ENCODE results near the gene PKIB.

The PKIB gene

DNA sequence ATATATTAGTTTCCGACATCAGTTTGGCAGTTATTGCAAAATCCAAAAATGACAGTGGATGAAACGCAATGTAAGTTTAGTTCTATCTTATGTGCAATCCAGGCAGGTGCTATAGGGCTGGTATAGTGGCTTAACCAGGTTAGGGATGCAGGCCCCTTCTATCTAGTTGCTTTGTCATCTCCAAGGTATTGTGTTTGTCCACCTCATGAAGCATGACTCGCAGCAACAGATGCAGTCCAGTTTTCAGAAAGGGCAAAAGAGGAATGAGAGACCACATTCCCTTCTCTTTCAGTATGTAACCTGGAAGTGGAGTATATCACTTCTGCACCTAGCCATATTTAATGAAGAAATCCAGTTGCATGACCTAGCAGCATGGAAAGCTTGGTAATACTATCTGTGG, 59.7 kb downstream of the PKIB start:
- DNase-seq, result no peak

GRCh38 chr6:122671251-122671650, 61.0 kb downstream of the PKIB start:
- no peak for DNase-seq

- DNase-seq, result peak; percentile 84
Measured at GRCh38 chr6:122673343-122673961, 63.2 kb downstream of the PKIB start.

DNA sequence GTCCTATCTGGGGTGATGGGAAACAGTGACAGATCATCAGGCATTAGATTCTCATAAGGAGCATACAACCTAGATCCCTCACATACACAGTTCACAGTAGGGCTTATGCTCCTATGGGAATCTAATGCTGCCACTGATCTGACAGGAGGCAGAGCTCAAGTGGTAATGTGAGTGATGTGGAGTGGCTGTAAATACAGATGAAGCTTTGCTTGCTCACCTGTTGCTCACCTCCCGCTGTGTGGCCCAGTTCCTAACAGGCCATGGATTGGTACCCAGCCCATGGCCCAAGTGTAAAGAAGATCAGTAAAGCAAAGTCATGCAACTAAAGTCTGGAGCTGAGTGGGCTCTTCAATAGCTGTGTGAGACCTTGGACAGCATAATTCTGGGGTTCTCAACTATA, 65.9 kb downstream of the PKIB start:
- no peak for DNase-seq

- DNase-seq, result no peak
Measured at GRCh38 chr6:122676688-122677087, 66.5 kb downstream of the PKIB start.

- peak; percentile 5 for DNase-seq
Measured at GRCh38 chr6:122677406-122677805, 67.2 kb downstream of the PKIB start.

- no peak for DNase-seq
Measured at GRCh38 chr6:122678841-122679240, 68.6 kb downstream of the PKIB start.

GRCh38 chr6:122681705-122682104, 71.5 kb downstream of the PKIB start:
- no peak for DNase-seq

- no peak for DNase-seq
Measured at GRCh38 chr6:122683989-122684651, 73.9 kb downstream of the PKIB start.

- no peak for DNase-seq
Measured at GRCh38 chr6:122692175-122692598, 82.0 kb downstream of the PKIB start.

DNA sequence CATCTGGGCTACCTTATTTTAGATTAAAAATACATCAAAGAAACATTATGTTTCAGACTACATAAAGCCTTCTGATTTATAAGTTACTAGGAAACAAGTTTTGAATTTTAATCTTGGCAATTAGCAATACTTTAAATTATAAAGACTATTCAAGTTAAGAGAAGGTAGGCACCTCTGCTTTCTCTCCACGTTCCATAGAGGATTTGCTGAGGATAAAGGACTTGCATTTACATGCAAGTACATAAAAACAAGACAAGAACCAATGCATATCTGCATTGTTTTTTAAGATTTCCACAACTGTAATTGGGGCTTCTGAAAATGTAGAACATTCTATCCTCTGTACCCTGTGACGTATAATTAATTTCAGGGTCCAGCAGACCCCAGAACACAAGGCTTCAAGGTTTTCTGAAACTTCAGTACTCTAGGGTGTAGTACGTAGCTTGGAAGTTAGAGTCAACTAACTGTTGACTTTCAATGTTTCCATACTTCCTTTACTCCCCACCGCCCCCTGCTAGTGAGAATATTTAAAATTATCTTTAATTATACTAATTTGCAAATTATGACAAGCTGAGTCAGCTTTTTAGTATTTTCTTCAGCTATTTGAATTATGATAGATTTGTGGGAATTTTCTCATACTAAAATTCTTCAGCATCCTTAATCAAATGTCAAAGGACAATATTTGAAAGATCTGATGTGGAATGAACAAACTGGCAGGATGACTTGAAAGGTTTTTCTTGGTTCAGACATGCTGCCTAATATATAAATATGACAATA, 82.8 kb downstream of the PKIB start:
- DNase-seq, result no peak

DNA sequence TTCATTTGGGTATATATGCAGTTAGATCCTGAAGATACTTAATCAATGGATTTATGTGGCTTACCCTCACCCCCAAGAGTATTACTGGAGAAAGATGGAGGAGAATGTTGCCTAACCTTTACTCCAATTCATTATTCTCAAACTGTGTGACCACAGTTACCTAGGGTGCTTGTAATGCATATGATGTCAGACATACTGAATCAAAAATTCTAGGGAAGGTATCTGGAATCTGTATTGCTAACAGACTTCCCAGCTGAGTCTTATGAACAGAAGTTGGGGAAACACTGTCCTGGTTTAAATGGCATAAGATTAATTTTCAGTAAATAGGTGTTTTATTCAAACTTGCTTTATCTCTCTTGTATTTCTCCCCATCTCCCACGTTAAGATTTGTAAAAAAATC, 83.9 kb downstream of the PKIB start:
- no peak for DNase-seq

GRCh38 chr6:122694602-122695001, 84.4 kb downstream of the PKIB start:
- no peak for DNase-seq

DNA sequence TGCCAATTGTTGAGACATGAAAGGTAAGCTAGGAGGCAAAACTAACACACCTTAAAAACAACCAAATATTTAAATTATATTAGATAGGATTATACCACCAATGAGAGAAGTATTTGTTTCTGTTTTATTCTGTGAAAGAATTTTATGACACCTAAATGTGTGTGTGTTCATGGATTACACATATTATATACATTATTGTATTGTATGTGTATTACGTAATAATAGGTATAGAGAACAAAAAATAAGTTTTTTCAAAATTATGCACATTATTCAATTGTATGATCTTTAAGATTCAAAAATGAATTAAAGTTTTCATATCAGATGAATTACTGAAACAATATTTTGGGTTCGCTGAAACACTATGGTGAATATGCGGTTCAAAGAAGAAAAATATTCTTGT, 85.0 kb downstream of the PKIB start:
- DNase-seq, result no peak

- peak; percentile 9 for DNase-seq
Measured at GRCh38 chr6:122696079-122696478, 85.9 kb downstream of the PKIB start.

DNA sequence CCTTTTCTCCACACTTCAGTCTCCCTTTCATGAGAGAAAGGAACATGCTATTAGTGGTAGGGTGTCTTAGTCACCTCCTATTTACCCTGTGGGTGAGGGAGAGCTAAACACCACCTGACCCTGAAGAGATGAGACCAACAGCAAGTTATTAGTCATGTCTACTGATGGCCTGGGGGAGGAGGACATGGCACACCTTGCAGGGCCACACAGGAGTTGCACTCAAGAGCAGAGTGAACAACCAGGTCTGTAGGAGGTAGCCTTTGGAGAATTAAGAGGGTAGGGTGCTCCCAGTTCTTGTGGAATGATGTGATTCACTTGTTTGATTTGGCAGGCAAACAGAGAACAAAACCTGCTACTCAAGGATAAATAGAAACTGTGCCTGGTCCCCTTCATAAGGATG, 86.6 kb downstream of the PKIB start:
- no peak for DNase-seq

GRCh38 chr6:122697458-122697857, 87.3 kb downstream of the PKIB start:
- DNase-seq, result no peak

DNA sequence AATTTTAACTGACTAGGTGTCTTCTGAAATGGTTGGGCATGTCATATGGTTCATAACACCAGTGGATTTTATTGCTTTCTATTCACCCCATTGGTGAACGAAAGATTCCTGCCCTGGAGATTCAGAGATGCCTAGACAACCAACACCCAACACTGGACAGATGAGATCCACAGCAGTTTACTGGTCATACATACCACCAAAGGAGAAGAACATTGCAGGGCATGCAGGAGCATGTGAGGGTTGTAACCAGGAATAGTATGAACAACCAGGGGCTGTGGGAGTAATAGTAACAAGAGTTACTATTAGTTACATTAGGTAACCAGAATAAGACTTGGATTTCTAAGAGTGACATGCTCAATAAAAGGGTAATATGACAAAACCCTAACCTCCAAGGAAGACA, 91.5 kb downstream of the PKIB start:
- no peak for DNase-seq

- DNase-seq, result peak; percentile 77
Measured at GRCh38 chr6:122702841-122703240, 92.6 kb downstream of the PKIB start.

DNA sequence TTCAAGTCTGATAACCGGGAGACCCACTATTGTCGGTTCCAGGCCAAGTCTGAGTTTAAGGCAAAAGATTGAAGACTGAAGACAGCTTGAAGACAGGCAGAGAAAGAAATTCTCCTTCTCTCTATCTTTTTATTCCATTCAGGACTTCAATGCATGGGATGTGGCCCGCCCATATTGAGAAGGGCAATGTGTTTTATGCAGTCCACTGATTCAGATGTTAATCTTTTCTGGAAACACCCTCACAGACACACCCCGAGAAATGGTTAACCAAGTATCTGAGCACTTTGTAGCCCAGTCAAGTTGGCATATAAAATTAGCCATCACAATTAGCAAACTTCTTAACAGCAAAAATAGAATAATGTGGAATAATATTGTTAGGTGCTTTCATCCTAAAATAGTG, 93.9 kb downstream of the PKIB start:
- no peak for DNase-seq

GRCh38 chr6:122709922-122710512, 99.8 kb downstream of the PKIB start:
- DNase-seq, result peak; percentile 99

- DNase-seq, result peak; percentile 78
Measured at GRCh38 chr6:122710908-122711635, 100.9 kb downstream of the PKIB start.

- DNase-seq, result peak; percentile 22
Measured at GRCh38 chr6:122712093-122712447, 101.9 kb downstream of the PKIB start.

Data from MV-4-11 (cell line).